Measurements from ENCODE around the gene SCAI. TPM values are rescaled to one million over a fixed set of nuclear protein-coding genes. Genes with fewer than 3 reads are reported as not detected.

The SCAI gene
- total and polyA plus RNA-seq, 9 of the 15 experiments (the other 6 are each of a cell fraction or from before 2014, with no cell fraction given): 0.70 to 12.4 (median 4.2) TPM

DNA sequence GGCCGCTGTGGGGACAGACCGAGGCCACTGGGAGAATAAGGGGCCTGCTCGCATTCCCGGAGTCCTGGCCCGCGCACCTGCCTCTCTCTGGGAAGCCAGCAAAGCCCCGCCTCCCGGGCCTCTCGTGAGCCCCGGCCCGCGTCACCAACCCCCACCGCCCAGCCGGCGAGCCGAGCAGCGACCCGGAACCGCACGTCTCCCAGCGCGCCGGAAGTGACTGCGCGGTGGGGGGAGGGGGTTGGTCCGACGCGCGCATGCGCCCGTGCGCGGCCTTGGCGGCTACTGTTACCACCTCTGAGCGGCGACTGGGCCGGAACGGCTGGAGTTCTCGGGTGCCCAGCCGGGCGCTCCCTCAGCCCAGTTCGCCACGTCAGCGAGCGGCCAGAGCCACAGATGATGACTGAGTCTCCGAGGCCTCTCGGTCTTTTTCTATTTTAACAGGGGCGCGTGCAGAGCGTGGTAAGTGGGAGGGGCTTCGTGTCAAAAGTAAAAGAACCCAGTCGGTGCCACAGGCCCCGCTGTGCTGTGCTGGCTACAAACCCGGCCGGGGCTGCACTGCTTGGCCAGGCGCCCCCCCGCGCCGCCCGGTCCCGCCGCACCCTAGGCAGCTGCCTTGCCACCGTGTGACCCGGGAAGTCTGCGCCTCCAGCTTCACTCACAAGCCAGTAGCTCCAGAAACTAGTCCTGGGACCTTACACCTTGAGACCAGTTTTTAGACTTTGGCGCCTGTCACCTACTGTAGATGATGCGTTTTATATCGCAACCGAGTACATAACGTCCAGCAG lies 202.2 kb downstream of the SCAI start, which contains the start of gene GOLGA1 (continued):
- TF ChIP-seq ESRRB (CRISPR knock-in tag; IDR thresholded peaks at IDR 0.05; ENCODE audit: borderline replicate concordance) (no peak), YY1 (IDR thresholded peaks at IDR 0.05; ENCODE audit: borderline replicate concordance in 1 of 3, control insufficient read depth in 1 of 3, extremely low read depth in 1 of 3, insufficient read depth in 3 of 3, insufficient read length in 1 of 3, insufficient replicate concordance in 2 of 3, low read depth in 1 of 3, low read length in 2 of 3) (peak in 2 of 3 experiments; percentile 48 to 76), ZNF184 (CRISPR knock-in tag; IDR thresholded peaks at IDR 0.05) (no peak), SETDB1 (IDR thresholded peaks at IDR 0.05; ENCODE audit: low read length) (no peak), ZNF197 (CRISPR knock-in tag; IDR thresholded peaks at IDR 0.05; ENCODE audit: low read depth) (no peak), ZKSCAN1 (IDR thresholded peaks at IDR 0.05; ENCODE audit: low read depth, low read length) (no peak; the same call in 1 of the 2 replicates), PTBP1 (IDR thresholded peaks at IDR 0.05; ENCODE audit: low read depth, low read length) (no peak), BCL6 (CRISPR knock-in tag; IDR thresholded peaks at IDR 0.05) (no peak), BCOR (IDR thresholded peaks at IDR 0.05) (no peak), RBM15 (IDR thresholded peaks at IDR 0.05; ENCODE audit: insufficient read depth, low read length) (no peak), CSDE1 (IDR thresholded peaks at IDR 0.05) (no peak), KLF13 (tag; IDR thresholded peaks at IDR 0.05; ENCODE audit: borderline replicate concordance, low read depth) (no peak), NFYB (IDR thresholded peaks at IDR 0.05; ENCODE audit: extremely low read depth, insufficient read length) (no peak), SMARCE1 (IDR thresholded peaks at IDR 0.05) (no peak), SP2 (IDR thresholded peaks at IDR 0.05; ENCODE audit: extremely low read depth, low read depth, low read length, poor library complexity, severe bottlenecking) (no peak), RBM17 (IDR thresholded peaks at IDR 0.05; ENCODE audit: borderline replicate concordance, low read depth, low read length) (no peak), CREM (IDR thresholded peaks at IDR 0.05; ENCODE audit: low read depth) (peak; percentile 99), MITF (IDR thresholded peaks at IDR 0.05) (peak; percentile 20; the same call in 1 of the 2 replicates), NR2C2 (CRISPR knock-in tag; IDR thresholded peaks at IDR 0.05) (peak; percentile 96), NR2C2 (tag; IDR thresholded peaks at IDR 0.05) (peak; percentile 99), ZNF143 (CRISPR knock-in tag; IDR thresholded peaks at IDR 0.05) (0 out of 2 replicates have a peak, but pooled peaks have one; percentile 13), LEF1 (IDR thresholded peaks at IDR 0.05) (no peak)
- TF ChIP-seq, protein P1, sequence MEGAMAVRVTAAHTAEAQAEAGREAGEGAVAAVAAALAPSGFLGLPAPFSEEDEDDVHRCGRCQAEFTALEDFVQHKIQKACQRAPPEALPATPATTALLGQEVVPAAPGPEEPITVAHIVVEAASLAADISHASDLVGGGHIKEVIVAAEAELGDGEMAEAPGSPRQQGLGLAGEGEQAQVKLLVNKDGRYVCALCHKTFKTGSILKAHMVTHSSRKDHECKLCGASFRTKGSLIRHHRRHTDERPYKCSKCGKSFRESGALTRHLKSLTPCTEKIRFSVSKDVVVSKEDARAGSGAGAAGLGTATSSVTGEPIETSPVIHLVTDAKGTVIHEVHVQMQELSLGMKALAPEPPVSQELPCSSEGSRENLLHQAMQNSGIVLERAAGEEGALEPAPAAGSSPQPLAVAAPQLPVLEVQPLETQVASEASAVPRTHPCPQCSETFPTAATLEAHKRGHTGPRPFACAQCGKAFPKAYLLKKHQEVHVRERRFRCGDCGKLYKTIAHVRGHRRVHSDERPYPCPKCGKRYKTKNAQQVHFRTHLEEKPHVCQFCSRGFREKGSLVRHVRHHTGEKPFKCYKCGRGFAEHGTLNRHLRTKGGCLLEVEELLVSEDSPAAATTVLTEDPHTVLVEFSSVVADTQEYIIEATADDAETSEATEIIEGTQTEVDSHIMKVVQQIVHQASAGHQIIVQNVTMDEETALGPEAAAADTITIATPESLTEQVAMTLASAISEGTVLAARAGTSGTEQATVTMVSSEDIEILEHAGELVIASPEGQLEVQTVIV (CRISPR knock-in tag; IDR thresholded peaks at IDR 0.05; ENCODE audit: borderline replicate concordance): no peak
- TF ChIP-seq, protein P2, sequence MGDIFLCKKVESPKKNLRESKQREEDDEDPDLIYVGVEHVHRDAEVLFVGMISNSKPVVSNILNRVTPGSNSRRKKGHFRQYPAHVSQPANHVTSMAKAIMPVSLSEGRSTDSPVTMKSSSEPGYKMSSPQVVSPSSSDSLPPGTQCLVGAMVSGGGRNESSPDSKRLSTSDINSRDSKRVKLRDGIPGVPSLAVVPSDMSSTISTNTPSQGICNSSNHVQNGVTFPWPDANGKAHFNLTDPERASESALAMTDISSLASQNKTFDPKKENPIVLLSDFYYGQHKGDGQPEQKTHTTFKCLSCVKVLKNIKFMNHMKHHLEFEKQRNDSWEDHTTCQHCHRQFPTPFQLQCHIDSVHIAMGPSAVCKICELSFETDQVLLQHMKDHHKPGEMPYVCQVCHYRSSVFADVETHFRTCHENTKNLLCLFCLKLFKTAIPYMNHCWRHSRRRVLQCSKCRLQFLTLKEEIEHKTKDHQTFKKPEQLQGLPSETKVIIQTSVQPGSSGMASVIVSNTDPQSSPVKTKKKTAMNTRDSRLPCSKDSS (IDR thresholded peaks at IDR 0.05; ENCODE audit: low read depth, partially characterized antibody): no peak

Data from K562 (cell line).